Activated naive CD8-positive, alpha-beta T cell treated with anti-CD3 and anti-CD28 coated beads, Interleukin-2, amount 50 U/mL, for 16 hours (primary cell): ENCODE results near the gene BCAT1.
A peak's percentile ranks its signal among the peaks of the same experiment; 100 is the strongest.
"Not testable (repeated sequence)": the region's sequence is repeated elsewhere in the genome, so short reads cannot be mapped to it uniquely, and the experiment has no call there.

Experiments used
- DNase-seq: peaks from one replicate; pipeline ENCODE4 v3.0.0-alpha.2; 2020; ENCODE audit warnings: low read depth, low spot score

Gene BCAT1

DNA sequence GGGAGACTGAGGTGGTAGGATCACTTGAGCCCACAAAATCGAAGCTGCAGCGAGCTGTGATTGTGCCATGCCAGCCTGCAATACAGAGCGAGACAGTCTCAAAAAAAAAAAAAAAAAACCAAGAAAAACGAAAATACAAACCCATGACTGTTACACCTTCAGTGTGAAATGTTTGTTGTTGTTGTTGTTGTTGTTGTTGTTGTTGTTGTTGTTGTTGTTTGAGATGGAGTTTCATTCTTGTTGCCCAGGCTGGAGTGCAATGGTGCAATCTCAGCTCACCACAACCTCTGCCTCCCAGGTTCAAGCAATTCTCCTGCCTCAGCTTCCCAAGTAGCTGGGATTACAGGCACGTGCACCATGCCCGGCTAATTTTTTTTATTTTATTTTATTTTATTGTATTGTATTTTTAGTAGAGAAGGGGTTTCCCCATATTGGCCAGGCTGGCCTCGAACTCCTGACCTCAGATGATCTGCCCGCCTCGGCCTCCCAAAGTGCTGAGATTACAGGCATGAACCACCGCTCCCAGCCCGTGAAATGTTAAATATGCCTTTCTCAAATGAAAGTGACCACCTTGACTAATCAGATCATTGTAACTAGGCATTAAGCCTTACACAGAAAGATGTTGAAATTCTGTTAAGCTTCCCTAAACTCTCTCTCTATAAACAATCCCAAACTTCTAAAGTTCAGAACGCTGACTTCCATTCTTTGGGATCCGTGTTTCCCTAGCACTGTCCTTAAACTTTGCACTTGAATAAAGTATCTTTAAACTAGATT, 20.2 kb downstream of the BCAT1 start:
- DNase-seq, result not testable (repeated sequence)

- DNase-seq, result no peak
Observed at GRCh38 chr12:24928131-24928530, 20.8 kb downstream of the BCAT1 start.

GRCh38 chr12:24926080-24926479, 22.8 kb downstream of the BCAT1 start:
- DNase-seq, result not testable (repeated sequence)

GRCh38 chr12:24922090-24922489, 26.8 kb downstream of the BCAT1 start:
- no peak for DNase-seq

DNA sequence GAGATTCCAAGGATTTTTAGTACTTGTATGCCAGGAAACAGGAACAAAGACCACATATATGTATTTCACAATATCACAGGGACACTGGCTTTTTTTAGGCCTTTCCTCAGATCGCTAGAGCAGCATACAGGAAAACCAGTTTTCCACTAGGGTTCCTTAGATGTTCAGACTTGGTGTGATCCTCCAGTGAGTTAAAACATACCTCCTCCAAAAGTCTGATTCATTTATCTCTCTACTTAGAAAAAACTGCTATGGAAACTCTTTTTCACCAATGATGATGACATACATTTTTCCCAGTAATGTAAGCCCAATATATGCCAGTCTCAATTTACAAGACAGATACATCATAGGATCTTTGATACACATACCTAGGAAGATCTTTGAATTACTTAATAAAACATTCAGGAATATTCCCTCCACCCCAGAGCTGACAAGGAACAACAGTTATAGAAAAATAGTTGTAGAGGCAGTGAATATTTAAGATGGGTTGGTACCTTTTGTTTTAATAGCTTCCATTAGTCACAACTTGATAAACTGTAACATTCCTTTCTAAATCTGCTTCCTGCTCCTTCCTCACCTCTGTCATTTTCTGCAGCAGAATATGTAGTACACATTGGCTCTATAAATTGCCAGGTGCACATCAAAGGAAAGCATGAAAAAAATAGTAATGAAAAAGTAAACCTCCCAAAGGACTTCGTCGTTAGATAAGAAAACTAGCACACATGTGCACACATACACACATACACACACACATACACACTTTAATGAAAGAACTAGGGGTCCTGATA, 27.5 kb downstream of the BCAT1 start:
- no peak for DNase-seq

GRCh38 chr12:24920141-24920540, 28.8 kb downstream of the BCAT1 start:
- DNase-seq, result no peak

- peak; percentile 17 for DNase-seq
Observed at GRCh38 chr12:24919346-24920001, 29.4 kb downstream of the BCAT1 start.

- no peak for DNase-seq
Observed at GRCh38 chr12:24918596-24918995, 30.3 kb downstream of the BCAT1 start.

DNA sequence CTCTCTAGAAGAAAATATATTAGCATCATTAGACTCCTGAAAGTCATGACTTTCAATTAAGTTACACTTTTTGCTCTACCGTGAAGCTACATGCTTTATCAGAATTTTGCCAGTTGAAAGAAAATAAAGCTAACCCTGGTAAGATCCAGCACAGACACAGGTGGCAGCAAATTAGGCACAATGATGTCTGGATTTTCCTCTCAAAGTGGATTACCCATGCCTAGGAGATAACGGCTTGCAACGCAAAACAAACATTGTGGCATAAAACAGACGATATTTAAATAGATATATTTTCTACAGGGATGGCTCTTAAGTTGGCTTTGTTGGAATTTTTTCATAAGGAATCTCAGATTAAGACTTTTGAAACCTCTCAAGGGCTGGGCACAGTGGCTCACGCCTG, 33.4 kb downstream of the BCAT1 start:
- no peak for DNase-seq

DNA sequence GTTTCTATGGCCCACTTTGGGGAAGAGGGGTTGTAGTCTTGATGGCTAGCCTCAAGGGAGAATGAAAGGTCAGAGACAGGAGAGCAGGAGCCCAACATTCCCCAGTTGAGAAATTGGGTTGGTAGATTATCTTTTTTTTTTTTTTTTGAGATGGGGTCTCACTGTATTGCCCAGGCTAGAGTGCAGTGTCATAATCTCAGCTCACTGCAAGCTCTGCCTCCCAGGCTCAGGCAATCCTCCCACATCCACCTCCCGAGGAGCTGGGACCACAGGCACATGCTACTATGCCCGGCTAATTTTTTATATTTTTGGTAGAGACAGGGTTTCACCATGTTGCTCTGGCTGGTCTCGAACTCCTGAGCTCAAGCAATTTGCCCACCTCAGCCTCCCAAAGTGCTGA, 34.9 kb downstream of the BCAT1 start:
- no peak for DNase-seq

DNA sequence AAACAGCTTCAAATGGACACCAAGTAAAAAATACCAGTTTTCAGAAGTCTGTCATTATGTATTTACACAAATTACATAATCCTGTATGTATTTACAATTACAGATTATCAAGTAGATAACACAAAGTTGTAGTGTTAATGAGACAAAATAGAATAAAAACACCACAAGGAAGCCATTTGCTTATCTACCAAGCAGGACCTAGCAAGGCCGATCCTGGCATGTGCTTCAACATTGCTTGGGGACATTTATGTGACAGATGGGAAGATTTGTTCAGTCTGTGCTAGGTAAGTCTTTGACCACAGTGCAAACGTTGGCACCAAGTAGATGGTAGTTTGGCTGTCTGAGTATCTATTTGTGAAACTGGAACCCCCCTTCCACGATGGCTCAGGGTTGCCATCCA, 35.8 kb downstream of the BCAT1 start:
- no peak for DNase-seq

- DNase-seq, result no peak
Observed at GRCh38 chr12:24911271-24911791, 37.6 kb downstream of the BCAT1 start.

GRCh38 chr12:24910192-24910591, 38.7 kb downstream of the BCAT1 start:
- not testable (repeated sequence) for DNase-seq

DNA sequence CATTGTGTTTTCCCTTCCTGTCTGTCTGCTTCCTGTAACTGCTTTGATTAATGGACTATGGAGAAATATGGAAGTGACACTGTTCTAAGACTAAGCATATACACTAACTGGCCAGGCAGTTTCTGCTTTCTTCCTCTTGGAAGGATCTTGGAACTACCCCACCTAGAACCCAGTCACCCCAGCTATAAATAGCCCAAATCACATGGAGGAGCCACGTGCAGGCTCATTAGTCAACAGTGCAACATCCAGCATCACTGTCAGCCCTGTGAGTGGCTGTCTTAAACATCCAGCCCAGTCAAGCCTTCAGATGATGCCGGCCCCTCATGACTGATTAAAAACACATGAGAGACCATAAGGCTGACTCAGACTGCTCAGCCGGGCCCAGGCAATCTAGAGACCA, 39.2 kb downstream of the BCAT1 start:
- no peak for DNase-seq

DNA sequence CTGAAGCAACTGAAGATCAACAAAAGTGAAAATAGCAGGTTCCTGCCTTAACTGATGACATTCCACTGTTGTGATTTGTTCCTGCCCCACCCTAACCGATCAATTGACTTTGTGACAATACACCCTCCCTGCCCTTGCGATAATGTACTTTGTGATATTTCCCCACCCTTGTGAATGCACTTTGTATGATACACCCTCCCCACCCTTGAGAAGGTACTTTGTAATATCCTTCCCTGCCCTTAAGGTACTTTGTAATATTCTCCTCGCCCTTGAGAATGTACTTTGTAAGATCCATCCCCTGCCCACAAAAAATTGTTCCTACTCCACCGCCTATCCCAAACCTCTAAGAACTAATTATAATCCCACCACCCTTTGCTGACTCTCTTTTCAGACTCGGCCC, 41.4 kb downstream of the BCAT1 start:
- no peak for DNase-seq

GRCh38 chr12:24906141-24906540, 42.8 kb downstream of the BCAT1 start:
- no peak for DNase-seq

GRCh38 chr12:24905431-24905830, 43.5 kb downstream of the BCAT1 start:
- DNase-seq, result no peak

GRCh38 chr12:24904871-24905270, 44.0 kb downstream of the BCAT1 start:
- DNase-seq, result no peak

- no peak for DNase-seq
Observed at GRCh38 chr12:24903329-24904088, 45.4 kb downstream of the BCAT1 start.

GRCh38 chr12:24902511-24903328, 46.2 kb downstream of the BCAT1 start:
- DNase-seq, result no peak
